ENCODE measurements around the gene TMA7B.

- TF ChIP-seq CTCF (IDR thresholded peaks at IDR 0.05) (no peak), POLR2AphosphoS5 (IDR thresholded peaks at IDR 0.05) (no peak), POLR2A (IDR thresholded peaks at IDR 0.05) (no peak)
These were observed 43.7 kb upstream of the TMA7B start for GRCh38 chr22:39916496-39916895.
